ENCODE results near the gene GREM1. TPM values are rescaled to one million over a fixed set of nuclear protein-coding genes. Genes with fewer than 3 reads are reported as not detected.

GREM1 gene
- total and polyA plus RNA-seq, 2 of the 8 experiments (the other 6 are each of a cell fraction or from before 2014, with no cell fraction given) = 0.12 to 1.1 TPM

DNA sequence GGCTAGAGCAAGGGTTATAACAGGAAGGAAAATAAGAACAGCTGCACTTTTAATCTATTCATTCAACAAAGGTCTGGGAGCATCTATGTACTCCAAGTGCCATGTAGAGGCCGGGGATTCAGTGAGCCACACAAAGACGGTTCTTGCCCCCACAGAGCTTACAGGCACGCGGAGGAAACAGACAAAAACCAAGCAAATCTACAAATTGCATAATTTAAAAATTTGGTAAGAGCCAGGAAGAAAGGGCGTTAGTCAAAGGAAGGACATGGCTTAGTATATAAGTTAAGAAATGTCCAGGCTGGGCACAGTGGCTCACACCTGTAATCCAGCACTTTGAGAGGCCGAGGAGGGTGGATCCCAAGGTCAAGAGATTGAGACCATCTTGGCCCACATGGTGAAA is 10.4 kb upstream of the GREM1 start (continued):
- no peak for TF ChIP-seq JUN (IDR thresholded peaks at IDR 0.05; ENCODE audit: low read depth, low read length)
- no peak for TF ChIP-seq HDAC2 (IDR thresholded peaks at IDR 0.05; ENCODE audit: borderline replicate concordance in 1 of 2, low read depth in 2 of 2, low read length in 2 of 2)
- no peak for TF ChIP-seq CREB1 (IDR thresholded peaks at IDR 0.05)

All from H1 (cell line).